ENCODE measurements around the gene AIF1L. TPM values are rescaled to one million over a fixed set of nuclear protein-coding genes. Genes with fewer than 3 reads are reported as not detected.
"Not testable (repeated sequence)": the region's sequence is repeated elsewhere in the genome, so short reads cannot be mapped to it uniquely, and the experiment has no call there.

Gene AIF1L
- total and polyA plus RNA-seq, 2 experiments from 2014 or later = 4.2 to 6.0 TPM

DNA sequence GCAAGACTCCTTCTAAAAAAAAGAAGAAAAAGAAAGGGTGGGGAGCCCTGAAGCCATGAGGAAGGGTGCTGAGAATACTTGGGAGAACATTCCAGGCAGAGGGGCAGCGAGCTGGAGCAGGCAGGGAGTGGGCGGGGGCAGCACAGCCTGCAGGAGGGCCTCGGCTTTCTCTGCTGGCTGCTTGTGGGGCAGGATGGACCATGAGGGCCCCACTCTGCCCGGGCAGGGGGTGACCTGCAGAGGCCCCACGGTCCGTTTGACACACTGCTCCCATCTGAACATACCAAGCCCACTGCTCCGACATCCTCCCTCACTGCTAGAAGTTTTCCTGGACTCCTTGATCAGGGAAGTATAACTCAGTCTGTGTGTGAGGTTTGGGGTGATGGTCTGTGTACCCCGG lies 17.3 kb downstream of the AIF1L start:
- Histone ChIP-seq H3K9me2 (replicated peaks; ENCODE audit: insufficient read depth) (no peaks in the 10 kb centered on the region), H3K4me1 (ENCODE audit: insufficient read depth) (no peaks in the 10 kb centered on the region), H3K9me3 (ENCODE audit: low read depth) (no peaks in the 10 kb centered on the region), H3K36me3 (replicated peaks; ENCODE audit: insufficient read depth, low read depth) (no peaks in the 10 kb centered on the region), H3K4me3 (no peak overlapping the region), H3K27ac (no peak overlapping the region), H4K20me1 (ENCODE audit: insufficient read depth, poor library complexity, severe bottlenecking) (no peaks in the 10 kb centered on the region), H3K79me2 (no peaks in the 10 kb centered on the region), H3K4me2 (no peak overlapping the region), H3K27me3 (no peaks in the 10 kb centered on the region), H2AFZ (no peak overlapping the region)
- 95% methylated on average over 8 of the region's 8 CpGs for WGBS (ENCODE audit: low lambda C conversion rate, missing lambda C conversion rate)
- TF ChIP-seq, protein P1, sequence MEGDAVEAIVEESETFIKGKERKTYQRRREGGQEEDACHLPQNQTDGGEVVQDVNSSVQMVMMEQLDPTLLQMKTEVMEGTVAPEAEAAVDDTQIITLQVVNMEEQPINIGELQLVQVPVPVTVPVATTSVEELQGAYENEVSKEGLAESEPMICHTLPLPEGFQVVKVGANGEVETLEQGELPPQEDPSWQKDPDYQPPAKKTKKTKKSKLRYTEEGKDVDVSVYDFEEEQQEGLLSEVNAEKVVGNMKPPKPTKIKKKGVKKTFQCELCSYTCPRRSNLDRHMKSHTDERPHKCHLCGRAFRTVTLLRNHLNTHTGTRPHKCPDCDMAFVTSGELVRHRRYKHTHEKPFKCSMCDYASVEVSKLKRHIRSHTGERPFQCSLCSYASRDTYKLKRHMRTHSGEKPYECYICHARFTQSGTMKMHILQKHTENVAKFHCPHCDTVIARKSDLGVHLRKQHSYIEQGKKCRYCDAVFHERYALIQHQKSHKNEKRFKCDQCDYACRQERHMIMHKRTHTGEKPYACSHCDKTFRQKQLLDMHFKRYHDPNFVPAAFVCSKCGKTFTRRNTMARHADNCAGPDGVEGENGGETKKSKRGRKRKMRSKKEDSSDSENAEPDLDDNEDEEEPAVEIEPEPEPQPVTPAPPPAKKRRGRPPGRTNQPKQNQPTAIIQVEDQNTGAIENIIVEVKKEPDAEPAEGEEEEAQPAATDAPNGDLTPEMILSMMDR (IDR thresholded peaks at IDR 0.05; ENCODE audit: poor library complexity) = no peak
- TF ChIP-seq EZH2 (IDR thresholded peaks at IDR 0.05; ENCODE audit: borderline replicate concordance) (no peak), EZH2phosphoT487 (IDR thresholded peaks at IDR 0.05; ENCODE audit: low read depth, severe bottlenecking, unreplicated experiment) (no peak)
- no peak for DNase-seq (ENCODE audit: low spot score)

- H2AFZ ChIP-seq = no peak overlapping the region
- no peak overlapping the region for H3K4me2 ChIP-seq
- TF ChIP-seq EZH2phosphoT487 (IDR thresholded peaks at IDR 0.05; ENCODE audit: low read depth, severe bottlenecking, unreplicated experiment) = no peak
- TF ChIP-seq, protein P1 (IDR thresholded peaks at IDR 0.05; ENCODE audit: poor library complexity) = no peak
- TF ChIP-seq EZH2 (IDR thresholded peaks at IDR 0.05; ENCODE audit: borderline replicate concordance) = no peak
- no peaks in the 10 kb centered on the region for H3K79me2 ChIP-seq
- H3K36me3 ChIP-seq (replicated peaks; ENCODE audit: insufficient read depth, low read depth) = no peaks in the 10 kb centered on the region
- no peak for DNase-seq (ENCODE audit: low spot score)
- no peak overlapping the region for H3K27ac ChIP-seq
- WGBS (ENCODE audit: low lambda C conversion rate, missing lambda C conversion rate) = 96% methylated on average over 8 of the region's 8 CpGs
- no peaks in the 10 kb centered on the region for H3K27me3 ChIP-seq
- H3K4me3 ChIP-seq = no peak overlapping the region
- no peaks in the 10 kb centered on the region for H3K9me2 ChIP-seq (replicated peaks; ENCODE audit: insufficient read depth)
- H3K9me3 ChIP-seq (ENCODE audit: low read depth) = no peaks in the 10 kb centered on the region
- no peaks in the 10 kb centered on the region for H4K20me1 ChIP-seq (ENCODE audit: insufficient read depth, poor library complexity, severe bottlenecking)
- H3K4me1 ChIP-seq (ENCODE audit: insufficient read depth) = no peaks in the 10 kb centered on the region
Measured at GRCh38 chr9:131114084-131114535, 17.8 kb downstream of the AIF1L start.

DNA sequence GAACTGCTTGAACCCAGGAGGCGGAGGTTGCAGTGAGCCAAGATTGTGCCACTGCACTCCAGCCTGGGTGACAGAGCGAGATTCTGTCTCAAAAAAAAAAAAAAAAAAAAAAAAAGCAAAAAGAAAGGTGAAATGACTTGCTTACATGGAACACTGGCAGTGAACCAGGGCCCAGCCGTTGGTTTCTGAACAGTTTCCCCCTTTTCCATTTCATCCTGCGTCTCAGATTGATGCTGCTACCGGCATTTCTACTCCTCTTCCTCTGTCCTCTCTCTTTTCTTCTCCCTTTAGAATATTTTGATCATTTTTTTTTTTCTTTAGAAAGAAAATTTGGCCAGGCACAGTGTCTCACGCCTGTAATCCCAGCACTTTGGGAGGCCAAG lies 19.0 kb downstream of the AIF1L start:
- 98% methylated on average over 6 of the region's 6 CpGs for WGBS (ENCODE audit: low lambda C conversion rate, missing lambda C conversion rate)
- not testable (repeated sequence) for H3K9me3 ChIP-seq (ENCODE audit: low read depth); H3K27me3 ChIP-seq; H3K4me3 ChIP-seq; H4K20me1 ChIP-seq (ENCODE audit: insufficient read depth, poor library complexity, severe bottlenecking); H2AFZ ChIP-seq; DNase-seq (ENCODE audit: low spot score); H3K4me2 ChIP-seq; H3K27ac ChIP-seq; H3K36me3 ChIP-seq (replicated peaks; ENCODE audit: insufficient read depth, low read depth); H3K4me1 ChIP-seq (ENCODE audit: insufficient read depth); H3K9me2 ChIP-seq (replicated peaks; ENCODE audit: insufficient read depth); H3K79me2 ChIP-seq

DNA sequence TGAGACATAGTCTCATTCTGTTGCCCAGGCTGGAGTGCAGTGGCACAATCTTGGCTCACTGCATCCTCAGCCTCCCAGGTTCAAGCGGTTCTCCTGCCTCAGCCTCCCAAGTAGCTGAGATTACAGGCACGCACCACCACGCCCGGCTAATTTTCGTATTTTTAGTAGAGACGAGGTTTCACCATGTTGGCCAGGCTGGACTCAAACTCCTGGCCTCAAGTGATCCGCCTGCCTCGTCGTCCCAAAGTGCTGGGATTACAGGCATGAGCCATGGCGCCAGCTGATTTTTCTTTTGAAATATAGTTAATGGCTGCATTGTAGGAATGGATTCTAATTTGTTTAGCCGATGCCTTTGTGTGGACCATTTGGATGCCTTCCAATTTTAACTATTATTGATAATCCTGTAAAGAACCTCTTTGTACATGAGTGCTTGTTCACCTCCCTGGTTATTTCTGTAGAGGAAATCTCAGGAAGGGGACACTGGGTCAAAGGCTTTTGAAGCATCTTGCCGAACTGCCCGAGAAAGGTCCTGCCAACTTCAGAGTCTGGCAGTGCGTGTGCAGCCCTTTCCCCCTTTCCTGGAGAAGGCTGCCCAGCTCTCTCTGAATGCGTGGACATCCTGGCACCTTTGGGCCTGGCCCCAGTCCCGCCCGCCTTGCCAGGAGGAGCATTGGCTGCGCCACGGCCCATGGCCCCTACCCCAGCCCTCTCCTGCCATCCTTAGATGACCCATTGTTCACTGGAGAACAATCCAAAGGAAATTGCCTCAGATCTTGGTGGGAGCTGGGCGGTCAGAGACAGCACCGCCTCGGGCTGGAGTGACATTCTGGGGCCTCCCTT lies 20.2 kb downstream of the AIF1L start:
- H3K9me2 ChIP-seq (replicated peaks; ENCODE audit: insufficient read depth) = no peaks in the 10 kb centered on the region
- H3K9me3 ChIP-seq (ENCODE audit: low read depth) = no peaks in the 10 kb centered on the region
- no peaks in the 10 kb centered on the region for H3K4me1 ChIP-seq (ENCODE audit: insufficient read depth)
- H4K20me1 ChIP-seq (ENCODE audit: insufficient read depth, poor library complexity, severe bottlenecking) = no peaks in the 10 kb centered on the region
- no peaks in the 10 kb centered on the region for H3K27me3 ChIP-seq
- H3K4me2 ChIP-seq = no peak overlapping the region
- no peak overlapping the region for H3K27ac ChIP-seq
- TF ChIP-seq, protein P1 (IDR thresholded peaks at IDR 0.05; ENCODE audit: poor library complexity) = no peak
- TF ChIP-seq EZH2 (IDR thresholded peaks at IDR 0.05; ENCODE audit: borderline replicate concordance) (no peak), EZH2phosphoT487 (IDR thresholded peaks at IDR 0.05; ENCODE audit: low read depth, severe bottlenecking, unreplicated experiment) (no peak)
- DNase-seq (ENCODE audit: low spot score) = no peak
- no peak overlapping the region for H2AFZ ChIP-seq
- H3K4me3 ChIP-seq = no peak overlapping the region
- 98% methylated on average over 22 of the region's 22 CpGs for WGBS (ENCODE audit: low lambda C conversion rate, missing lambda C conversion rate)
- no peaks in the 10 kb centered on the region for H3K36me3 ChIP-seq (replicated peaks; ENCODE audit: insufficient read depth, low read depth)
- no peaks in the 10 kb centered on the region for H3K79me2 ChIP-seq
